ENCODE results near the gene RNF144A. TPM values are rescaled to one million over a fixed set of nuclear protein-coding genes. Genes with fewer than 3 reads are reported as not detected.

The RNF144A gene
- total and polyA plus RNA-seq, 2 experiments from 2014 or later: 6.3 to 24.1 TPM

- TF ChIP-seq, protein P1, sequence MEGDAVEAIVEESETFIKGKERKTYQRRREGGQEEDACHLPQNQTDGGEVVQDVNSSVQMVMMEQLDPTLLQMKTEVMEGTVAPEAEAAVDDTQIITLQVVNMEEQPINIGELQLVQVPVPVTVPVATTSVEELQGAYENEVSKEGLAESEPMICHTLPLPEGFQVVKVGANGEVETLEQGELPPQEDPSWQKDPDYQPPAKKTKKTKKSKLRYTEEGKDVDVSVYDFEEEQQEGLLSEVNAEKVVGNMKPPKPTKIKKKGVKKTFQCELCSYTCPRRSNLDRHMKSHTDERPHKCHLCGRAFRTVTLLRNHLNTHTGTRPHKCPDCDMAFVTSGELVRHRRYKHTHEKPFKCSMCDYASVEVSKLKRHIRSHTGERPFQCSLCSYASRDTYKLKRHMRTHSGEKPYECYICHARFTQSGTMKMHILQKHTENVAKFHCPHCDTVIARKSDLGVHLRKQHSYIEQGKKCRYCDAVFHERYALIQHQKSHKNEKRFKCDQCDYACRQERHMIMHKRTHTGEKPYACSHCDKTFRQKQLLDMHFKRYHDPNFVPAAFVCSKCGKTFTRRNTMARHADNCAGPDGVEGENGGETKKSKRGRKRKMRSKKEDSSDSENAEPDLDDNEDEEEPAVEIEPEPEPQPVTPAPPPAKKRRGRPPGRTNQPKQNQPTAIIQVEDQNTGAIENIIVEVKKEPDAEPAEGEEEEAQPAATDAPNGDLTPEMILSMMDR (IDR thresholded peaks at IDR 0.05; ENCODE audit: low read depth, low read length): peak; percentile 86
- DNase-seq (ENCODE audit: low read depth in 1 of 2, low spot score in 1 of 2): peak; percentile 76
- H3K27ac ChIP-seq: no peak overlapping the region
- no peaks in the 10 kb centered on the region for H3K36me3 ChIP-seq
- H3K27me3 ChIP-seq: no peaks in the 10 kb centered on the region
- H3K9me3 ChIP-seq (ENCODE audit: low read depth): no peaks in the 10 kb centered on the region
- no peak overlapping the region for H3K4me3 ChIP-seq
- no peaks in the 10 kb centered on the region for H3K4me1 ChIP-seq (ENCODE audit: low read depth)
These were observed 120.4 kb downstream of the RNF144A start for GRCh38 chr2:7037340-7038333.

DNA sequence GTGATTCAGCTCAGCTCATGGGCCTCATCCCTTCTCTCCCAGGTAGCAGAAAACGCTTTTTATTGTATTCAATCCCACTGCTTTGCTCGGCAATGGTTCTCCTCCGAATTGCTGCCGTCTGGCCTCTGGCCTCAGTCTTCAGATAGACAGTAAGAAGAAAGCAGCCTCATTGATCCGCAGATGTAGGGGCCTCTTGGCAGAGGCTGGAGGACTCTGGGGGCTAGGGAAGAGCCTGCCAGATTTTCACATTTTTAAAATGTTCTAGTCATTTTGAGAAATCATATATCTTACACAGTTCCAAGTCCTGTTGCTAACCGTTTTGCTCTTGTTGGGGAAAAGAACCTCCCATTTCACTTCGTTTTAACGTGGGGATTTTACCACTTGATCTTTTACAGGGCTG, 123.3 kb downstream of the RNF144A start:
- no peaks in the 10 kb centered on the region for H3K4me1 ChIP-seq (ENCODE audit: low read depth)
- H3K9me3 ChIP-seq (ENCODE audit: low read depth): no peaks in the 10 kb centered on the region
- DNase-seq (ENCODE audit: low read depth in 1 of 2, low spot score in 1 of 2): no peak
- TF ChIP-seq, protein P1 (IDR thresholded peaks at IDR 0.05; ENCODE audit: low read depth, low read length): no peak
- H3K27ac ChIP-seq: no peak overlapping the region
- H3K4me3 ChIP-seq: no peak overlapping the region
- H3K27me3 ChIP-seq: no peaks in the 10 kb centered on the region
- H3K36me3 ChIP-seq: no peaks in the 10 kb centered on the region

DNA sequence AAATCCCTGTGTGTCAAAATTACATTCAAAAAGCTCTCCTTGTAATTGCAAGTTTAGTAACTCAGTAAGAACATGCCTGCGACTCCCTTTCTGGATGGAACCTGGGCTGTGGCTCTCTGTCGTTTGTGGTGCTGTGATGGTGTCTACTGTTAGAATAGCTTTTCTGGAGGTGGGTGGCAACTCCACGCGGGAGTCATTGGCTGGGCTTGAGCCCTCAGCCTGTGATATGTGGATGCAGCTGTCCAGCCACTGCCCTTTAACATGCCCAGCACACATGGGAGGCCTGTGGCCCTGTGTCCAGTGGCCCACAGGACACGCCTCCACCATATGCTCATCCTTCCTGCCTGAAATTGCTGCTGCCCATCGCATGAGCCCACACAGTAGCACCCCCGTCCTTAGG, 124.2 kb downstream of the RNF144A start:
- Histone ChIP-seq H3K27ac (no peak overlapping the region), H3K4me3 (no peak overlapping the region), H3K9me3 (ENCODE audit: low read depth) (no peaks in the 10 kb centered on the region), H3K4me1 (ENCODE audit: low read depth) (no peaks in the 10 kb centered on the region), H3K36me3 (no peaks in the 10 kb centered on the region), H3K27me3 (no peaks in the 10 kb centered on the region)
- TF ChIP-seq, protein P1 (IDR thresholded peaks at IDR 0.05; ENCODE audit: low read depth, low read length): no peak
- no peak for DNase-seq (ENCODE audit: low read depth in 1 of 2, low spot score in 1 of 2)

- no peaks in the 10 kb centered on the region for H3K27me3 ChIP-seq
- TF ChIP-seq, protein P1 (IDR thresholded peaks at IDR 0.05; ENCODE audit: low read depth, low read length): no peak
- H3K36me3 ChIP-seq: no peaks in the 10 kb centered on the region
- H3K4me1 ChIP-seq (ENCODE audit: low read depth): no peaks in the 10 kb centered on the region
- no peak overlapping the region for H3K27ac ChIP-seq
- no peak overlapping the region for H3K4me3 ChIP-seq
- no peaks in the 10 kb centered on the region for H3K9me3 ChIP-seq (ENCODE audit: low read depth)
- DNase-seq (ENCODE audit: low read depth in 1 of 2, low spot score in 1 of 2): no peak
These were observed 126.5 kb downstream of the RNF144A start for GRCh38 chr2:7043690-7044089.

DNA sequence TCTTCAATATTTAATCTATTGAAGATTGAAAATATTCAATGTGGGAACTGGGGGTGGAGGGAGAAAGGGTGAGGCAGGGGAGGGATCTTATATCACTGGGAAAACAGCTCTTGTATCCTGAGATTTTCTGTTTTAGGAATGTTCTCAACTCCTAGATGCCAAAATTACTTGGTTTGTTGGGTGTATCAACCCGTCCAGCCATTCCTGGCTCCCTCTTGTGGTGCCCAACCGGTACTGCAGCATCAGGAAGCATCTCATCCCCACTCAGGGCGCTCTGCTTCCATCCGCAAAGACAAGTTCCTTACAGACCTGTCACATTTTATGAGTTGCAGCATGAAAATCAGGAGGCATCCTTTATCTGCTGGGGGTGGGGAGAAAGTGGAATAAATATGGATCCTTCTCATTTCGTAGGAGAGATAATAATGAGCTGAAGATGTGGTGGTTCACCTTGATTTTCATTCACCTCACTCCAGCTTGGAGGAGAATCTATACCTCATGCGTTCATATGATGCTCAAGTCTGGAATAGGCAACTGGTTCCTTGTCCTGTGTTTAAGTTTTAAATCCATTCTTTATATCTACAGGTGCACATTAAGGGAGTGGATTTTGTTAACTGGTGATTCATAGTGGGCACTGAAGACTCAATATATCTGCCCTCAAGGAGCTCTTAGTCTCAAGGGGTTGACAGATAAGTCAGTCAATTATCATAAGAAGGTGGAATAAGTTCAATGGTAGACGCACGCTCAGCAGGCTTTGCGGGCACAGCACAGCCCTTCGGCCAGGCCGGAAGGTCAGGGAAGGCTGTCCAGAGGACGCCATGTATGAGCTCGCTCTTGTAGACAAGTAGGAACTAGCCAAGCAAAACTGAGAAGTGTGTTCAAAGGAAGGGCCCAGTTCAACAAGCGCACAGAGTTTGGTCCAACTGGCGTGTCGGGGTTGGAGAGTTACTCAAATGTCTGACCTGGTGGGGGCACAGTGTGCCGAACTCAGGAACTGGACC, 127.3 kb downstream of the RNF144A start:
- no peak overlapping the region for H3K27ac ChIP-seq
- no peak overlapping the region for H3K4me3 ChIP-seq
- TF ChIP-seq, protein P1 (IDR thresholded peaks at IDR 0.05; ENCODE audit: low read depth, low read length): peak; percentile 99
- no peaks in the 10 kb centered on the region for H3K27me3 ChIP-seq
- H3K4me1 ChIP-seq (ENCODE audit: low read depth): no peaks in the 10 kb centered on the region
- H3K36me3 ChIP-seq: no peaks in the 10 kb centered on the region
- peak; percentile 49 to 76 for DNase-seq (ENCODE audit: low read depth in 1 of 2, low spot score in 1 of 2)
- no peaks in the 10 kb centered on the region for H3K9me3 ChIP-seq (ENCODE audit: low read depth)
